Fibroblast of villous mesenchyme (primary cell): ENCODE data around the gene TBC1D20. TPM values are rescaled to one million over a fixed set of nuclear protein-coding genes. Genes with fewer than 3 reads are reported as not detected.

Source experiments
- DNase-seq: peaks from one replicate; pipeline ENCODE4 v3.0.0-alpha.2; 2010; ENCODE audit warnings: low read depth
- H3K4me3 ChIP-seq: 2 replicates; pipeline ENCODE4 v1.5.1; 2011; ENCODE audit warnings: low read depth, mild to moderate bottlenecking, low read length
- CTCF ChIP-seq: IDR thresholded peaks from 2 replicates; pipeline ENCODE4 v1.5.1; 2012; ENCODE audit warnings: low read depth, mild to moderate bottlenecking, low read length; ENCODE audit not compliant: insufficient read depth
- total RNA-seq: library from RNA; depleted of rRNA; stranded (reverse); fragments of >200 nt; gene quantifications from 2 replicates; pipeline ENCODE4 v1.2.3, GENCODE V29; 2012

Gene TBC1D20
- total RNA-seq, 1 donor = 42.3 TPM

GRCh38 chr20:412081-412480 is 50.3 kb downstream of the TBC1D20 start:
- no peak for DNase-seq
- no peak for TF ChIP-seq CTCF
- no peak overlapping the region for H3K4me3 ChIP-seq

DNA sequence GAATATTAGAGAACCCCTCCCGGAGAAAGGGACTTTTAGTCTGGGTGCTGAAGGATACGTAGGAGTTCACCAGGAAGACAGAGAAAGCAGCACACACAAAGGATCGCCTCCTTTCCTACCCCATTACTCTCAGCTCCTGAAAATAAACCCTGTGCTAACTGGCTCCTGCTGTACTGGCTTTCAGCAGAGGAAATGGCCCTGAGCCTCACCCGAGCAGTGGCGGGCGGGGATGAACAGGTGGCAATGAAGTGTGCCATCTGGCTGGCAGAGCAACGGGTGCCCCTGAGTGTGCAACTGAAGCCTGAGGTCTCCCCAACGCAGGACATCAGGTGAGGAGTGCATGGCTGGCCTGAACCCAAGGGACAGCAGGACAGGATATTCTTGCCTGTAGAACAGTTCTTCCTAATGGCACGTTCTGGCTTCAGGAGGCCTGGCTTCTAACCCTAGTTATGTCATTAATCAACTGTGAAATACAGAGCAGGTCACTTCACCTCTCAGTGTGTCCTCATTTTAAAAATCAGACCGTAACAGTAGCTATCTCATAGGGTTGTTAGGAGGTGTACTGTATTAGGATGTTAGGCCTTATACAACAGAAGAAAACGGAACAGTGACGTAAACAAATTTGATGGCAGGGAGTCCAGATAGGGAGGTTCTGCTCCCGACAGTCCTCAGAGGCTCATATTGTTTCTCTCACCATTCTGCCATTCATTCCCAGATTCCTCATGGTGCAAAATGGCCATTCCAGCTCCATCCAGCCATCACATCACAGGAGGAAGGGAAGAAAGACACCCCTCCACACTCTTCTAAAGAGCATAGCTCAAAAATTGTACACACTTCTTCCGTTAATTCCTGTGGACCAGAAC is 52.4 kb downstream of the TBC1D20 start:
- no peak for DNase-seq
- peak overlapping the region; percentile 97 for H3K4me3 ChIP-seq
- TF ChIP-seq CTCF = no peak

GRCh38 chr20:408843-409696 is 53.3 kb downstream of the TBC1D20 start:
- TF ChIP-seq CTCF = no peak
- no peak for DNase-seq
- peak overlapping the region; percentile 97 for H3K4me3 ChIP-seq

DNA sequence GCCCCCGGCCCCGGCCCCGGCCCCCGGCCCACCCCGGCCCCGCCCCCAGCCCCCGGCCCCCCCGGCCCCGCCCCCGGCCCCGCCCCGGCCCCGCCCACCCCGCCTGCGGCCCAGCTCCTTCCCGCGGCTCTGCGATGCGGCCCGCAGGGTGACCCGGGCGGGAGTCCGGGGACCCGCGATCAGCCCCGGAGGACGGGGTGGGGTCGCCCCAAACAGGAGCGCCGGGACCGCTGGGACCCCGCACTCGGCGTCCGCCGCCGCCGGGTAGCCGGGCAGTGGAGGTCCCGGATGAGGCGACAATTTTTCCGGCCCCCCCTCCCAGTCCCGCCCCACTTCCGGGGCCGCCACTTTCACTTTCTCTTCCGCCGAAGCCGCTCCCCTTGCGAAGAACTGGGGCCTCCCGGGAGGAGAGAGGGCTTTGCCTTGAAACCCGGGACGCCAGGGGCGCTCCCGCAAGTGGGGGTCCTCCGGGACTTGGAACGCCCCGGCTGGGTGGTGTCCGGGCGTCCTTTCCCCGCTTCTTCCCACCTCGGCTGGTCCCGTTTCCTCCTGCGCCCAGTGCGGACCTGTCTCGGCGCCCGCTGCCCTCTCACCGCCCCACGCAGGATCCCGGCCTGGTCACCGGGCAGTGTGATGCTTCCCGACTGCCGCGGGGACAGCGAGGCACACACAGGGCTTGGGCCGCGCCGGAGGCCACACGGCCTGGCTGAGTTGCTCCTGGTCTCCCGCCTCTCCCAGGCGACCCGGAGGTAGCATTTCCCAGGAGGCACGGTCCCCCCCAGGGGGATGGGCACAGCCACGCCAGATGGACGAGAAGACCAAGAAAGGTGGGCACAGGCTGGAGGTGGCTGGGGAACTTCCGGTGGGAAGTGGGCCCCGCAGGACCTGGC is 54.1 kb downstream of the TBC1D20 start, which contains the start of gene RBCK1:
TSS of gene RBCK1 (plus strand) at position 347 of the 890 bp plus-strand sequence. CDS start at position 806, 459 bp downstream.
- no peak for TF ChIP-seq CTCF
- peak; percentile 88 for DNase-seq
- H3K4me3 ChIP-seq = peak within 1 kb of the TSS; percentile 97

DNA sequence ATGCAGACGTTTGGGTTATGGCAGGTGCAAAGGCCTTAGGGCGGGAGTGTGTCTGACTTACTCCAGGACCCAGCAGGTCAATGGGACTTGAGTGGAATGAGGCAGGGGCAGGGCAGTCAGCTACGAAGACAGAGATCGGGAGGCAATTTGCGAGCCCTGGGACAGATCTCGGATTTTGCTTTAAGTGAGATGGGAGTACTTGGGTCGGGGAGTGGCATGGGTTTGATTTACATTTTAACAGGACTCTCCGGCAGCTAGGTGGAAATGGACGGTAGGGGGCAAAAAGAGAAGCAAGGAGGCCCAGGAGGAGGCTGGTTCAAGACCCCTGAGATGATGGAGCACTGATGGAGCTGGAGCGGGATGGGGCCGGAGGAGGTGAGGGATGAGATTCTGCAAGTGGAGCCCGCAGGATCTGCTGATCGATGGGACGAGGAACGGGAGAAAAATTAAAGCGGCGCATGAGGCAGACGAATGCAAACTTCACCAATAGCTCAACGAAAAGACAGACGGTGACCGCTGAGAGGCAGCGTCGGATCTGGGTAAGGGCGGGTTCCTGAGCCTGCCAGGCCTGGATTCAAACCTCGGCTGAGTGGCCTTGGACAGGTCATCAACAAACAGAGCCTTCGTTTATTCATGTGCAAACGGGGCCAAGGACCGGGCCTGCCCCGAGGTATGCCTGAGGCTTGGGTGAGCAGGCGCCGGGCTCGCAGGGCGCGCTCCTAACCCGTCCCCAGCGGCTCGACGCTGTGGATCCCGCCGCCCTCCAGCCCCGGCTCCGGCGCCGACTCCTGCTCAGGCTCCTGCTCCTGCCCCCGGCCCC is 55.0 kb downstream of the TBC1D20 start:
- peak; percentile 35 for TF ChIP-seq CTCF
- DNase-seq = peak; percentile 76

More for the DNA sequence above, 55.0 kb downstream of the TBC1D20 start:
- H3K4me3 ChIP-seq = peak overlapping the region; percentile 62
